ENCODE measurements around the gene YPEL4. TPM values are rescaled to one million over a fixed set of nuclear protein-coding genes. Genes with fewer than 3 reads are reported as not detected.

The YPEL4 gene
- total RNA-seq, 4 donors from 2014 or later: 0.56 to 0.95 TPM; not detected in 2

- Histone ChIP-seq H3K27ac (no peak overlapping the region), H3K27me3 (no peaks in the 10 kb centered on the region), H3K36me3 (peaks cover 0 to 42% (median 4%) of the 10 kb centered on the region in 3 donors), H3K4me1 (peaks cover 0 to 3% (median under 1%) of the 10 kb centered on the region in 3 donors), H3K9me3 (no peaks in the 10 kb centered on the region), H3K4me3 (no peak overlapping the region)
- TF ChIP-seq POLR2A (IDR thresholded peaks at IDR 0.05) (no peak), CTCF (IDR thresholded peaks at IDR 0.05) (no peak)
- intact Hi-C loops (cut with DNase I): no loop called here
- WGBS, 2 donors: 55 to 62% methylated on average over 8 of the region's 8 CpGs
- DNase-seq: no peak
Observed at GRCh38 chr11:57604296-57605027, 45.2 kb downstream of the YPEL4 start.

GRCh38 chr11:57601297-57601696, 48.4 kb downstream of the YPEL4 start:
- Histone ChIP-seq H3K4me3 (no peak overlapping the region), H3K27ac (no peak overlapping the region), H3K4me1 (peaks cover 6 to 35% (median 11%) of the 10 kb centered on the region in 3 donors), H3K9me3 (no peaks in the 10 kb centered on the region), H3K27me3 (no peaks in the 10 kb centered on the region), H3K36me3 (peaks cover 0 to 14% (median 4%) of the 10 kb centered on the region in 3 donors)
- intact Hi-C loops (cut with DNase I): no loop called here
- no peak for DNase-seq
- WGBS, 2 donors: 80 to 87% methylated on average over 3 of the region's 3 CpGs
- TF ChIP-seq POLR2A (IDR thresholded peaks at IDR 0.05): no peak
- no peak for TF ChIP-seq CTCF (IDR thresholded peaks at IDR 0.05)

- Histone ChIP-seq H3K27me3 (no peaks in the 10 kb centered on the region), H3K4me3 (peak overlapping the region in 2 of 4 donors; percentile 56 to 70), H3K36me3 (no peaks in the 10 kb centered on the region), H3K9me3 (no peaks in the 10 kb centered on the region), H3K4me1 (peaks cover 6 to 35% (median 11%) of the 10 kb centered on the region in 3 donors), H3K27ac (peak overlapping the region in 3 of 4 donors; percentile 90 to 97 (median 93))
- intact Hi-C loops (cut with DNase I): no loop called here
- TF ChIP-seq POLR2A (IDR thresholded peaks at IDR 0.05) (no peak), CTCF (IDR thresholded peaks at IDR 0.05) (no peak)
- WGBS, 2 donors: 15 to 65% methylated on average over 2 of the region's 2 CpGs
- no peak for DNase-seq
Observed at GRCh38 chr11:57599381-57599780, 50.3 kb downstream of the YPEL4 start.

- intact Hi-C loops (cut with DNase I): no loop called here
- H3K9me3 ChIP-seq: no peaks in the 10 kb centered on the region
- H3K27me3 ChIP-seq: no peaks in the 10 kb centered on the region
- 56 to 82% methylated on average over 5 of the region's 5 CpGs for WGBS, 2 donors
- TF ChIP-seq CTCF (IDR thresholded peaks at IDR 0.05): no peak
- no peak for TF ChIP-seq POLR2A (IDR thresholded peaks at IDR 0.05)
- no peaks in the 10 kb centered on the region for H3K36me3 ChIP-seq
- H3K4me1 ChIP-seq: peaks cover 6 to 35% (median 11%) of the 10 kb centered on the region in 3 donors
- peak overlapping the region; percentile 37 to 70 (median 62) for H3K4me3 ChIP-seq
- no peak for DNase-seq
- H3K27ac ChIP-seq: peak overlapping the region; percentile 80 to 97 (median 92)
Observed at GRCh38 chr11:57598831-57599155, 50.9 kb downstream of the YPEL4 start.

- Histone ChIP-seq H3K27me3 (no peaks in the 10 kb centered on the region), H3K9me3 (no peaks in the 10 kb centered on the region), H3K27ac (peak overlapping the region; percentile 80 to 97 (median 92)), H3K4me3 (peak overlapping the region; percentile 37 to 70 (median 62)), H3K4me1 (peaks cover 6 to 35% (median 11%) of the 10 kb centered on the region in 3 donors), H3K36me3 (no peaks in the 10 kb centered on the region)
- WGBS, 2 donors: 0 to 12% methylated on average over 2 to 19 of the region's 33 CpGs
- intact Hi-C loops (cut with DNase I): no loop called here
- no peak for TF ChIP-seq POLR2A (IDR thresholded peaks at IDR 0.05)
- no peak for TF ChIP-seq CTCF (IDR thresholded peaks at IDR 0.05)
- no peak for DNase-seq
Observed at GRCh38 chr11:57597916-57598830, 51.5 kb downstream of the YPEL4 start.

Measured in esophagus squamous epithelium (tissue), 5 donors.